ENCODE measurements around the gene RSRC2.
A peak's percentile ranks its signal among the peaks of the same experiment; 100 is the strongest.

DNA sequence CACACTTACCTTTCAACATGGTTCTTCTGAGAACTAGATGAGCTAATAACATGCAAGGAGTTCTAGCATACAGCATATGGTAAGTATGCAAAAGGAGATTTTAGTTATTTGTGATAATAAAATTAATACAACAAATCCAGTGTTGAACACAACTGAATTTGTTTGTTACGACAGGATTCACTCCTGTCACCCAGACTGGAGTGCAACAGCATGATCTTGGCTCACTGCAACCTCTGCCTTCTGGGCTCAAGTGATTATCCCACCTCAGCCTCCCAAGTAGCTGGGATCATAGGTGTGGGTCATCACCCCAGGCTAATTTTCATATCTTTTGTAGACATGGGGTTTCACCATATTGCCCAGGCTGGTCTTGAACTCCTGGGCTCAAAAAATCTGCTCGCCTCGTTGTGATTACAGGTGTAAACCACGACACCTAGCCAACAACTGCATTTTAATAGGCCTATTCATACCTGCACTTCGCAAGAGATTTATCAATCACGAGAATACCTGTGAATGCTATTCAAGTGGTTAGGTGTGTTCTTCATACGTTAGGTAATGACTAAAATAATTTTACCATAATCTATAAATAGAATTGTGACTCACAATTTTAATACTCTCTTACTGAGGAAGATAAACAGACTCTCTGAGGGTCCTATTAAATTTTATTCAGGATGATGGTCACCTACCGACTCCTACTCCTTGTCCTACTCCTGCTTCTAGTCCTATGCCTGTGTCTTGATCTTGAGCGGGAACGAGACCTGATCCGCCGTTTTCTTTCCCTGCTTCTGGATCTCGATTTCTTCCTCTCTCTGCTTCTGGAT lies 10.0 kb downstream of the RSRC2 start:
- TF ChIP-seq POLR2AphosphoS5 (IDR thresholded peaks at IDR 0.05; ENCODE audit: low read depth, low read length) = no peak
- peak; percentile 54 for TF ChIP-seq POLR2A (IDR thresholded peaks at IDR 0.05; ENCODE audit: low read depth, low read length)

All from GM12892 (cell line).